Measurements from ENCODE around the gene MESP1.
"Not testable (repeated sequence)": the region's sequence is repeated elsewhere in the genome, so short reads cannot be mapped to it uniquely, and the experiment has no call there.

MESP1 gene

GRCh38 chr15:89790206-89790605 lies 39.2 kb upstream of the MESP1 start:
- H3K9ac ChIP-seq = no peak overlapping the region
- H3K36me3 ChIP-seq (ENCODE audit: insufficient read depth) = no peaks in the 10 kb centered on the region
- no peak overlapping the region for H3K4me3 ChIP-seq (IDR thresholded peaks at IDR 0.05; ENCODE audit: insufficient read depth, low read depth, low read length)
- H3K4me1 ChIP-seq (ENCODE audit: low read depth, poor library complexity, severe bottlenecking) = no peaks in the 10 kb centered on the region
- no peak overlapping the region for H2AFZ ChIP-seq (ENCODE audit: low read depth)
- H4K20me1 ChIP-seq (ENCODE audit: insufficient read depth) = no peaks in the 10 kb centered on the region
- no peak for TF ChIP-seq CTCF (conservative IDR thresholded peaks at IDR 0.05; ENCODE audit: low read depth, low read length)
- no peak overlapping the region for H3K27ac ChIP-seq
- H3K4me2 ChIP-seq = no peak overlapping the region
- no peaks in the 10 kb centered on the region for H3K79me2 ChIP-seq (ENCODE audit: insufficient read depth, low read depth)
- no peaks in the 10 kb centered on the region for H3K27me3 ChIP-seq (ENCODE audit: insufficient read depth, low read depth)

GRCh38 chr15:89788585-89788984 lies 37.5 kb upstream of the MESP1 start:
- not testable (repeated sequence) for H2AFZ ChIP-seq (ENCODE audit: low read depth); H3K4me2 ChIP-seq; H4K20me1 ChIP-seq (ENCODE audit: insufficient read depth); H3K27ac ChIP-seq; H3K36me3 ChIP-seq (ENCODE audit: insufficient read depth); H3K4me1 ChIP-seq (ENCODE audit: low read depth, poor library complexity, severe bottlenecking); H3K4me3 ChIP-seq (IDR thresholded peaks at IDR 0.05; ENCODE audit: insufficient read depth, low read depth, low read length); H3K9ac ChIP-seq; H3K79me2 ChIP-seq (ENCODE audit: insufficient read depth, low read depth); H3K27me3 ChIP-seq (ENCODE audit: insufficient read depth, low read depth)

GRCh38 chr15:89787944-89788343 lies 36.9 kb upstream of the MESP1 start:
- H4K20me1 ChIP-seq (ENCODE audit: insufficient read depth) = no peaks in the 10 kb centered on the region
- no peaks in the 10 kb centered on the region for H3K36me3 ChIP-seq (ENCODE audit: insufficient read depth)
- no peak overlapping the region for H3K27ac ChIP-seq
- no peak overlapping the region for H3K4me2 ChIP-seq
- no peak overlapping the region for H3K4me3 ChIP-seq (IDR thresholded peaks at IDR 0.05; ENCODE audit: insufficient read depth, low read depth, low read length)
- TF ChIP-seq CTCF (conservative IDR thresholded peaks at IDR 0.05; ENCODE audit: low read depth, low read length) = no peak
- no peak overlapping the region for H3K9ac ChIP-seq
- no peaks in the 10 kb centered on the region for H3K79me2 ChIP-seq (ENCODE audit: insufficient read depth, low read depth)
- H3K27me3 ChIP-seq (ENCODE audit: insufficient read depth, low read depth) = no peaks in the 10 kb centered on the region
- no peak overlapping the region for H2AFZ ChIP-seq (ENCODE audit: low read depth)
- peaks cover 2% of the 10 kb centered on the region for H3K4me1 ChIP-seq (ENCODE audit: low read depth, poor library complexity, severe bottlenecking)

- no peak for TF ChIP-seq CTCF (conservative IDR thresholded peaks at IDR 0.05; ENCODE audit: low read depth, low read length)
- peaks cover 23% of the 10 kb centered on the region for H3K4me1 ChIP-seq (ENCODE audit: low read depth, poor library complexity, severe bottlenecking)
- no peak overlapping the region for H3K27ac ChIP-seq
Measured at GRCh38 chr15:89785774-89786140, 34.7 kb upstream of the MESP1 start.

GRCh38 chr15:89785064-89785773 lies 34.2 kb upstream of the MESP1 start:
- no peak for TF ChIP-seq CTCF (conservative IDR thresholded peaks at IDR 0.05; ENCODE audit: low read depth, low read length)

More at GRCh38 chr15:89785774-89786140, 34.7 kb upstream of the MESP1 start:
- H3K9ac ChIP-seq = no peak overlapping the region
- no peaks in the 10 kb centered on the region for H3K27me3 ChIP-seq (ENCODE audit: insufficient read depth, low read depth)
- H4K20me1 ChIP-seq (ENCODE audit: insufficient read depth) = no peaks in the 10 kb centered on the region
- no peak overlapping the region for H3K4me2 ChIP-seq
- no peaks in the 10 kb centered on the region for H3K79me2 ChIP-seq (ENCODE audit: insufficient read depth, low read depth)
- H3K36me3 ChIP-seq (ENCODE audit: insufficient read depth) = no peaks in the 10 kb centered on the region
- H3K4me3 ChIP-seq (IDR thresholded peaks at IDR 0.05; ENCODE audit: insufficient read depth, low read depth, low read length) = no peak overlapping the region
- no peak overlapping the region for H2AFZ ChIP-seq (ENCODE audit: low read depth)

More at GRCh38 chr15:89785064-89785773, 34.2 kb upstream of the MESP1 start:
- H3K4me1 ChIP-seq (ENCODE audit: low read depth, poor library complexity, severe bottlenecking) = peaks cover 29% of the 10 kb centered on the region
- H2AFZ ChIP-seq (ENCODE audit: low read depth) = no peak overlapping the region
- no peak overlapping the region for H3K4me2 ChIP-seq
- no peak overlapping the region for H3K27ac ChIP-seq
- H3K79me2 ChIP-seq (ENCODE audit: insufficient read depth, low read depth) = no peaks in the 10 kb centered on the region
- no peak overlapping the region for H3K9ac ChIP-seq
- H3K4me3 ChIP-seq (IDR thresholded peaks at IDR 0.05; ENCODE audit: insufficient read depth, low read depth, low read length) = no peak overlapping the region
- H4K20me1 ChIP-seq (ENCODE audit: insufficient read depth) = no peaks in the 10 kb centered on the region
- no peaks in the 10 kb centered on the region for H3K36me3 ChIP-seq (ENCODE audit: insufficient read depth)
- H3K27me3 ChIP-seq (ENCODE audit: insufficient read depth, low read depth) = no peaks in the 10 kb centered on the region

Measured in KMS-11 (cell line).